ENCODE results near the gene EVI2B. TPM values are rescaled to one million over a fixed set of nuclear protein-coding genes. Genes with fewer than 3 reads are reported as not detected.
"Not testable (repeated sequence)": the region's sequence is repeated elsewhere in the genome, so short reads cannot be mapped to it uniquely, and the experiment has no call there.

EVI2B gene
- polyA plus RNA-seq, 1 donor from 2014 or later = 192 TPM

DNA sequence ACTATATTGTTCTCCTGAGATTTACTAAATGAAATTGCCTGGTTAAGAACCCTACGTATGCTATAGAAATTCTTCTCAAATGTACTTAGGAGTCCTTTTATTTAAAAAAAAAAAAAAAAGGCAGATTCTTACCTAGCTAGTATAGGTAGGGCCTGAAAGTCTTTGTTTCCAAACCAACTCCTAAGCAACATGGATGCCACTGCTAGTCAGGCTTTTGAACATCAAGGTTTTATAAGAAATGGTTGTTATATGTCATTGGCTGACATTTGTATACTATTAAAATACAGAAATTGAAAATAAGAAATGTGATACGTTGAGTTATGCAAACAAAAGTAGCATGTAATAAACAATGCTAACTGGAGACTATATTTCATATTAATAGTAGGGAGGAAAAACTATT, 6.4 kb upstream of the EVI2B start:
- Mint-ChIP-seq H3K27me3 (no peaks in the 10 kb centered on the region), H3K4me1 (peaks cover 19 to 30% (median 23%) of the 10 kb centered on the region in 3 donors), H3K36me3 (no peaks in the 10 kb centered on the region), H3K27ac (peak overlapping the region in 1 of 3 donors; percentile 93), H3K9me3 (no peaks in the 10 kb centered on the region), H3K4me3 (peak overlapping the region; percentile 93 to 95 (median 94))

GRCh38 chr17:31318851-31319661, 5.2 kb upstream of the EVI2B start:
- no peaks in the 10 kb centered on the region for H3K36me3 Mint-ChIP-seq
- H3K27ac Mint-ChIP-seq = peak overlapping the region; percentile 90 to 94 (median 92)
- H3K4me3 Mint-ChIP-seq = peak overlapping the region; percentile 90 to 95 (median 94)
- no peaks in the 10 kb centered on the region for H3K27me3 Mint-ChIP-seq
- no peaks in the 10 kb centered on the region for H3K9me3 Mint-ChIP-seq
- H3K4me1 Mint-ChIP-seq = peaks cover 25 to 37% (median 29%) of the 10 kb centered on the region in 3 donors

- peak overlapping the region; percentile 90 to 94 (median 92) for H3K27ac Mint-ChIP-seq
- peaks cover 25 to 33% (median 28%) of the 10 kb centered on the region in 3 donors for H3K4me1 Mint-ChIP-seq
- no peaks in the 10 kb centered on the region for H3K9me3 Mint-ChIP-seq
- no peaks in the 10 kb centered on the region for H3K36me3 Mint-ChIP-seq
- H3K27me3 Mint-ChIP-seq = no peaks in the 10 kb centered on the region
- H3K4me3 Mint-ChIP-seq = peak overlapping the region; percentile 90 to 95 (median 94)
Measured at GRCh38 chr17:31318298-31318801, 4.5 kb upstream of the EVI2B start.

- peak overlapping the region; percentile 42 to 96 (median 55) for H3K27ac Mint-ChIP-seq
- peak overlapping the region; percentile 65 to 95 (median 88) for H3K4me3 Mint-ChIP-seq
- no peaks in the 10 kb centered on the region for H3K9me3 Mint-ChIP-seq
- H3K36me3 Mint-ChIP-seq = peaks cover 2% of the 10 kb centered on the region
- H3K4me1 Mint-ChIP-seq = peaks cover 17 to 24% (median 22%) of the 10 kb centered on the region in 3 donors
- H3K27me3 Mint-ChIP-seq = no peaks in the 10 kb centered on the region
Measured at GRCh38 chr17:31314782-31315100, 887 bp upstream of the EVI2B start.

DNA sequence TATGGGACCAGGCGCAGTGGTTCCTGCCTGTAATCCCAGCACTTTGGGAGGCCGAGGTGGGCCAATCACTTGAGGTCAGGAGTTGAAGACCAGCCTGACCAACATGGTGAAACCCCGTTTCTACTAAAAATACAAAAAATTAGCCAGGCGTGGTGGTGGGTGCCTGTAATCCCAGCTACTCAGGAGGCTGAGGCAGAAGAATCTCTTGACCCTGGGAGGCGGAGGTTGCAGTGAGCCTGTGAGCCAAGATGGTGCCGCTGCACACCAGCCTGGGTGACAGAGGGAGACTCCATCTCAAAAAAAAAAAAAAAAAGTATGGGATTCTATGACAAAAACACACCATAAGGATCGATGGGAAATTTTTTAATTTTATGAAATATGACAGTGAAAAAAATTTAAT, 1.6 kb downstream of the EVI2B start:
- Mint-ChIP-seq H3K4me3 (peak overlapping the region; percentile 82 to 99 (median 96)), H3K4me1 (peaks cover 27 to 38% (median 33%) of the 10 kb centered on the region in 3 donors)

DNA sequence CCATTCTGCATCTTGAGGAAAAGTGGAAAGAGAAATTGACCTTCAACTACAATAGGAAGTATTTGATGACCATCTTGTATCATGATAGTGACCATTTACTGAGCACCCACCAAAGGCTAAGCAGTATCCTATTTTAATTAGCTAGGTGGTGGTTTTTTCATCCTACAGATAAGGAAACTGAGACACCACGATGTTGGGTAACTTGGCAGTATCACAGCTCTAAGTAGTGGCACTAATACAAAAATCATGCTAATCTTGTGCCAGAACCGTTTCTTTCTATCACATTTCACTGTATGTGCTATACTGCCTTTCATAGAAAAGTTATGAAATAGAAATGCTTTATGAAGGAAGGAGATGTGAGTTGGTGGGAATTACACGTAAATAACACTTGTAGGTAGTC, 2.3 kb downstream of the EVI2B start:
- Mint-ChIP-seq H3K4me3 (peak overlapping the region; percentile 82 to 99 (median 96)), H3K4me1 (peaks cover 29 to 39% (median 36%) of the 10 kb centered on the region in 3 donors), H3K27me3 (no peaks in the 10 kb centered on the region), H3K27ac (peak overlapping the region; percentile 59 to 96 (median 86)), H3K9me3 (no peaks in the 10 kb centered on the region), H3K36me3 (peaks cover 10% of the 10 kb centered on the region)

More for the DNA sequence above, 1.6 kb downstream of the EVI2B start:
- not testable (repeated sequence) for H3K9me3 Mint-ChIP-seq, H3K27me3 Mint-ChIP-seq, H3K36me3 Mint-ChIP-seq
- H3K27ac Mint-ChIP-seq = peak overlapping the region; percentile 59 to 96 (median 86)

DNA sequence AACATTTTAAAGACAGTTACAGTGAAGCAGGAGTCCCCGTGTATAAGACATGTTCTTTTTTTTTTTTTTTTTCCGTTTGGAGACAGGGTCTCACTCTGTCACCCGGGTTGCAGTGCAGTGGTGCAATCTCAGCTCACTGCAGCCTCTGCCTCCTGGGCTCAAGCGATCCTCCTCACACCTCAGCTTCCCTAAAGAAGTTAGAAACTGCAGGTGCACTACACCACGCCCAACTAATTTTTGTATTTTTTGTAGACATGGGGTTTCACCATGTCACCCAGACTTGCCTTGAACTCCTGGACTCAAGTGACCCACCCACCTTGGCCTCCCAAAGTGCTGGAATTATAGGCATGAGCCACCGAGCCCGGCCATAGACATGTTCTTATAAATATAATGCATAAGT, 3.0 kb downstream of the EVI2B start:
- H3K9me3 Mint-ChIP-seq = peaks cover 0 to 2% (median 2%) of the 10 kb centered on the region in 3 donors
- no peaks in the 10 kb centered on the region for H3K27me3 Mint-ChIP-seq
- H3K4me3 Mint-ChIP-seq = peak overlapping the region; percentile 82 to 99 (median 96)
- peaks cover 10% of the 10 kb centered on the region for H3K36me3 Mint-ChIP-seq
- peak overlapping the region; percentile 59 to 96 (median 64) for H3K27ac Mint-ChIP-seq
- H3K4me1 Mint-ChIP-seq = peaks cover 35 to 42% (median 39%) of the 10 kb centered on the region in 3 donors

DNA sequence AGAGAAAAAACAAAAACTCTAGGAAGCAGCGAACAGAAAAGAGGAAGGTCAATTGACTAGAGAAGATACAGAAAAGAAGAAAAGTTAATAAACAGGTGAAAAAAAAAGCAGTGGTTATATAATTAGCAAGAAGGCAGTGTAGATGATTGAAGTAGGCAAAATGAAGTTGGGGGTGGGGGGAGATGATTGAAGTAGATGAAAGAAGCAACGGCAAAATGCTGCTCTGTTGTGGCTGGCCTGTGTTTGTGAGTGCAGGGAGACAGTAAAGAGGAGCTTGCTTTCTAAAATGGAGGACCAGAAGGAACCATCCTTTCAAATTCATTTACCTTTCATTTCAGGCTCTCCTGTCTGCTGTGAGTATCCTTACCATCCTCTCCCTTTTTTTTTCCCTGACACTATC, 3.6 kb downstream of the EVI2B start:
- H3K27me3 Mint-ChIP-seq = no peaks in the 10 kb centered on the region
- H3K27ac Mint-ChIP-seq = peak overlapping the region; percentile 59 to 96 (median 83)

DNA sequence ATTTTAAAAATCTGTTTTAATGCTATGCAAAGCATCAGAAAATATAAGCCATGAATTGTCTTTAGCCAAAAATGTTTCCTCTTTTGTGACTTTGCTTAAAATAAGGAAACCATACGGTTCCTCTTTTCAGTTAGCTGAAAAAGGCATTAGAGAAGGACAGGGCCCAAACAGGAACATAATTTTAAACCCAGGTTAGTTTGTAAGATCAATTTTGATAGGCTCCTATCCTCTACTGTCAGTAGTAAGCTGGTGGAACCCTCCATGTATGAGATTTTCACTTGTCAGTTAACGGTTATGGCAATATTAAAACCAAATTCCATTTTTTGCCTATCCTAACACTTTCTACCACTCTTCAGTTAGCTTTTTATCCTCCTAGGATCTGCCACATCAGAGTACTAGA, 4.3 kb downstream of the EVI2B start:
- Mint-ChIP-seq H3K36me3 (peaks cover 10% of the 10 kb centered on the region), H3K4me1 (peaks cover 42 to 46% (median 42%) of the 10 kb centered on the region in 3 donors), H3K27me3 (no peaks in the 10 kb centered on the region), H3K4me3 (peak overlapping the region; percentile 82 to 96 (median 96)), H3K9me3 (peaks cover 4 to 5% (median 5%) of the 10 kb centered on the region in 3 donors), H3K27ac (peak overlapping the region; percentile 59 to 96 (median 89))

More for the DNA sequence above, 3.6 kb downstream of the EVI2B start:
- peak overlapping the region; percentile 82 to 96 (median 96) for H3K4me3 Mint-ChIP-seq
- peaks cover 0 to 2% (median 2%) of the 10 kb centered on the region in 3 donors for H3K9me3 Mint-ChIP-seq
- peaks cover 39 to 44% (median 41%) of the 10 kb centered on the region in 3 donors for H3K4me1 Mint-ChIP-seq
- peaks cover 10% of the 10 kb centered on the region for H3K36me3 Mint-ChIP-seq

DNA sequence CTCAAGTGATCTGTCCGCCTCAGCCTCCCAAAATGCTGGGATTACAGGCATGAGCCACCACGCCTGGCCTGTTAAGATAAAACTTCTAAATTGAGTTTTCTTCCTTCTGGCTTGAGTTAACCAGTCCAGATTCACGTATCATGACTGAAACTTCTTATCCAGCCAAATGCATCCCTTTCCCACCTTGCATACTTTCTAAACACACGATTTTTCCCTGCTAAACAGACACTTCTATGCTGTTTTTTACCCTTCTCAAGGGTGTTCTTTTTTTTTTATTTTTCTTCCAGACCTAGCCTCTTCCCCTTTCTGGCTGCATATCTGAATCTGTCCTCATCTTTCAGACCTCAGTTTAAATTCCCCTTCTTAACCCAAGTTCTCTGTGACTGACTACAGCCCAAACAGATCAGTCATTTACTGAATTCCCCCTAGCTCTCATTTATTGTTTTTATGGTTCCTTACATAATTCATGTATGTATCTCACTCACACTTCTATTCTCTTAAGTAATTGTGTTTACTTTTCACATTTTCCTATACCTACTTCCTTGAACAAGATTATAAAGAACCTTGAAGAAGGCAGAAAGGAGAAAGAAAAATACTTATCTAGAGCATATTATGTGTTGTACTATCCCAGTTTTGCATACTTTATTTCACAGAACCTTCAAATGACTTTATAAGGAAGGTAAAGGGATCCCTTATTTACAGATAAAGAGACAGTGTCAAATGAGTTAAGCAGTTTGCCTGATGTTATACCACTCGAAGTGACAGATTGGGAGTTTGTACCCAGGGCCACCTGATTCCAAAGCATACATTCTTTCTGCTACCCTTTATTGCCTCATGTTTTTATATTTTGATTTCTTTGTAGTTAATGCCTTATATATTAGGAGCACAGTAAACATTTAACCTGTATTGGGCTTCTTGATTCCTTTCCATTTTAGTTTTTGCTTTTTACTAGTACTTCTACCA, 5.2 kb downstream of the EVI2B start:
- Mint-ChIP-seq H3K4me3 (peak overlapping the region; percentile 82 to 96 (median 96)), H3K36me3 (peaks cover 16% of the 10 kb centered on the region), H3K9me3 (peaks cover 4 to 5% (median 5%) of the 10 kb centered on the region in 3 donors), H3K4me1 (peaks cover 43 to 48% (median 44%) of the 10 kb centered on the region in 3 donors), H3K27ac (peak overlapping the region; percentile 59 to 96 (median 89)), H3K27me3 (no peaks in the 10 kb centered on the region)

GRCh38 chr17:31307640-31308039, 6.2 kb downstream of the EVI2B start:
- peak overlapping the region; percentile 38 to 96 (median 96) for H3K4me3 Mint-ChIP-seq
- H3K27ac Mint-ChIP-seq = peak overlapping the region in 2 of 3 donors; percentile 89 to 96
- peaks cover 19% of the 10 kb centered on the region for H3K36me3 Mint-ChIP-seq
- peaks cover 48% of the 10 kb centered on the region in 3 donors for H3K4me1 Mint-ChIP-seq
- peaks cover 4 to 5% (median 5%) of the 10 kb centered on the region in 3 donors for H3K9me3 Mint-ChIP-seq
- H3K27me3 Mint-ChIP-seq = no peaks in the 10 kb centered on the region

DNA sequence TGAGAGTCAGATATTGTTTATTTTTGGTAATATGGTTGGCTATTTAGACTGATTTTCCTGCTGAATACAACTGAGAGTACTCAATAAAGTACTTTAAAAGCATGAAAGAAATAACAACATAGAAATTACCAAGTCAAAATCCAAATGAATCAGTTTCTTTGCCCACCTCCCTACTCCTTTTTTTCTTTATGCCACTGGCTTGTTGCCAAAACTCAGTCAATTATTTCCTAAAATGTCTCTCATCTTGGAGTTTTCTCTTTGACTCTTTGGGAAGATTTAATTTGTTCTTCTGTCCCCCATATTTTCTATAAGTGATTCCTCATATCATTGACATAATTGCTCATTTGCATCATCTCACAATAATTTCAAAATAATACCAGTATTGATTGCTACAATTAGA, 14.2 kb downstream of the EVI2B start:
- no peak overlapping the region for H3K27ac Mint-ChIP-seq
- no peaks in the 10 kb centered on the region for H3K9me3 Mint-ChIP-seq
- peaks cover 15 to 20% (median 16%) of the 10 kb centered on the region in 3 donors for H3K4me1 Mint-ChIP-seq
- H3K36me3 Mint-ChIP-seq = peaks cover 12% of the 10 kb centered on the region
- H3K4me3 Mint-ChIP-seq = no peak overlapping the region
- no peaks in the 10 kb centered on the region for H3K27me3 Mint-ChIP-seq

DNA sequence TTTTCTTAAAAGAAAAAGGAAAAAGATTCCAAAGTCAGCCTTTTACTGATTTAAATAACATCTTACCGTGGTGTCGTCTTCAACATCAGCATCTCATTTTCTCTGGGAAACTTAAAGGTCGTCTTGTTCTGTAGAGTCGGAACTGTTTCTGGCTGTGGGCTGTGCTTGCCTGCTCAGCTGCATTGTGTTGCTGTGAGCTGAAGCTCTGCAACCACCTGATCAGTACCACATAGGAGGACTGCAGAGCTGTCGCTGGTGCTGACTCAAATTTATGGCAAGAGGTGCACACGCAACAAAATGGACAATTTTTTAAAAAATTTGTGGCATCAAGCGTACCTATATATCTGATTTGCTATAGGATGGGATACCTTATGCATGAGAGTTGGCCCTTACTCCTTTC, 16.8 kb downstream of the EVI2B start, which contains the start of gene OMG:
OMG (minus strand) TSS at position 150 of the 400 bp plus-strand sequence. CDS start 908 bp downstream, outside the sequence.
- Mint-ChIP-seq H3K4me3 (no peak within 1 kb of the TSS), H3K27me3 (no peaks in the 10 kb centered on the region), H3K4me1 (peaks cover 5 to 13% (median 6%) of the 10 kb centered on the region in 3 donors), H3K36me3 (peaks cover 4% of the 10 kb centered on the region), H3K27ac (no peak within 1 kb of the TSS), H3K9me3 (no peaks in the 10 kb centered on the region)

GRCh38 chr17:31296142-31296541, 17.7 kb downstream of the EVI2B start:
- Mint-ChIP-seq H3K9me3 (no peaks in the 10 kb centered on the region), H3K36me3 (peaks cover 4% of the 10 kb centered on the region), H3K4me3 (no peak overlapping the region), H3K27ac (no peak overlapping the region), H3K27me3 (no peaks in the 10 kb centered on the region), H3K4me1 (peaks cover 2 to 6% (median 2%) of the 10 kb centered on the region in 3 donors)

Data from IgD-negative memory B cell (primary cell).